Stimulated activated CD4-positive, alpha-beta T cell treated with anti-CD3 and anti-CD28 coated beads, Interleukin-4, amount 100 ng/mL, for 4 hours (primary cell): ENCODE measurements around the gene MTRF1L.

Source experiments
- DNase-seq, 2 experiments: peaks; one replicate each; pipeline ENCODE4 v3.0.0-alpha.2; 2020

The MTRF1L gene, protein sequence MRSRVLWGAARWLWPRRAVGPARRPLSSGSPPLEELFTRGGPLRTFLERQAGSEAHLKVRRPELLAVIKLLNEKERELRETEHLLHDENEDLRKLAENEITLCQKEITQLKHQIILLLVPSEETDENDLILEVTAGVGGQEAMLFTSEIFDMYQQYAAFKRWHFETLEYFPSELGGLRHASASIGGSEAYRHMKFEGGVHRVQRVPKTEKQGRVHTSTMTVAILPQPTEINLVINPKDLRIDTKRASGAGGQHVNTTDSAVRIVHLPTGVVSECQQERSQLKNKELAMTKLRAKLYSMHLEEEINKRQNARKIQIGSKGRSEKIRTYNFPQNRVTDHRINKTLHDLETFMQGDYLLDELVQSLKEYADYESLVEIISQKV

DNA sequence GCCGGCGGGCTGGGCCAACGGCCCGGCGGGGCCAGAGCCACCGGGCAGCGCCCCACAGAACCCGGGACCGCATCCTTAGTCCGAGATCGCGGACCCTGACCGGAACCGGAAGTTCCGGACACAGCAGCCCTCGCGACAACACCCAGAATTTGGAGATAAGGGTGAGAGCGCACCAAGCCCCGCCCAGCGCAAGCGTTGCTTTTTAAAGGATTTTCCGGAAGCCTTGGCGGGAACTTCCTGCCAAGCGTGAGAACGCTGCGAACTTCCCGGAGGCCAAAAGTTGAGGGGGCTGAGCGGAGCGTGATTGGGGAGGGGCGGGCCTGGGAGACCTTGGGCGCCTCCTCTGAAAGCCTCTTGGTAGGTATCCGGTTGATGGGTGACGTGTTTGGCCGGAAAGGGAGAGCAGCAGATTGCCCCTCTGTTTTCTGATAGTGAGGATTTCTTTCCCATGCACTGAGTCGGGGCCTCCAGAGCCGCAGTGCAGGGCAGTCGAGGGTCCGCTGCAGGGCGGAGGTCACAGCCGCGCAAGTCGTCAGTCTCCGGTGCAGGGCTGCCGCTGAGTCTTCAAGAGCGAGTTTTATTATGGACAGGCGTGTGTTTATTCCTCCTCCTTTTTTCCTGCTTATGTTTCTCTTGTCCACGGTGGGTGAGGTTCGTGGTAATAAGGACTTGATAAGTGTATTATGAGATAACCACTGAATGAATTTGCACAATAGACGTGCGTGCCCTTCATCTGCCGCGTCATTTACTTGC, at the start of gene MTRF1L:
Gene MTRF1L (minus strand): TSS at position 97 of the 753 bp plus-strand sequence. CDS start 24 bp downstream, at position 73.
- DNase-seq, result peak; percentile 83

DNA sequence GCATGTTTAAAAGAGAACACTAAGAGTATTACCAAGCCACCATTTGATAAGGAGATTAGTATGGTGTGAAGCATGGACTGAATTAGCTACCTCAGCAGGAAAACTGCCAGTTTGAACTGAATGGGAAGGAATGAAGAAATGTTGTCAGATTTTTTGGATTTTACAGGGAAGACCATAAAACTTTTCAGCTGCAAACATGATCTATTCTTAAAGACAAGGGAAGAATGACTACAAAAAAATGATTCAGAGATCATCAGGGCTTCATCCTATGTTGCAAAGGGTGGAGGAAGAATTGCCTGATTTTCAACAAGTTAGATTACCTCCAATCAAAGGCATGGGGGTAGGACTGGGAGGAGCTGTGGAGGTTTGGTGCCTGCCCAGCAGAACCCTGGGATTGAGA, 49.3 kb upstream of the MTRF1L start:
- DNase-seq, result no peak

DNA sequence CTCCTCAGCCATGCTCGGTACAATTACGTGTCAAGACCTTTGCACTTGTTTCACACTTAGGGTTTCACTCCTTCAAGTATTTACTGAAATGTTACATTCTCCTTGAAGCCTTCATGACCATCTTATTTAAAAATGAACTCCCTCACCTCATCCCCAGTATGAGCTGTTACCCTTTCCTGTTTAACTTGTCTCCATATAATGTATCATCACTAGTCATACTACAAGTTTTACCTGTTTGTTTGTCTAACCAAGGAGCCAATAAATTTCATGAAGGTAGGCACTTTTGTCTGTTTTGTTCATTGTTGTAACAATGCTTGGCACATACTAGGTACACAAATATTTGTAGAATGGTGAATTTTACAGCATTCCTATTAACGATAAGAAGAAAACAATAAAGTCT, 46.1 kb upstream of the MTRF1L start:
- no peak for DNase-seq

DNA sequence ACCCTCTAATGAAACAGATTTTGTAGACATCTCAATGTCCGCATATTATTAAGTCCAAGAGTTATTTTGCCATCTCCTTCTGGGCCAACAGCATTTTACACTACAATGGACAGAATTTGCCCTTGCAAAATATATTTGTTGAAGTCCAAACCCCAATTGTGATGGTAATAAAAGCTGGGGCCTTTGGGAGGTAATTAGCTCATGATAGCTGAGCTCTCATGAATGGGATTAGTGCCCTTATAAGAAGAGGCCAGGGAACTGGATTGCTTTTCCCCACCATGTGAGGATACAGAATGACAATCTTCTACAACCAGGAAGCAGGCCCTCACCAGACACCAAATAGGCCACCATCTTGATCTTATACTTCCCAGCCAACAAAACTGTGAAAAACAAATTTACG, 44.9 kb upstream of the MTRF1L start:
- no peak for DNase-seq

DNA sequence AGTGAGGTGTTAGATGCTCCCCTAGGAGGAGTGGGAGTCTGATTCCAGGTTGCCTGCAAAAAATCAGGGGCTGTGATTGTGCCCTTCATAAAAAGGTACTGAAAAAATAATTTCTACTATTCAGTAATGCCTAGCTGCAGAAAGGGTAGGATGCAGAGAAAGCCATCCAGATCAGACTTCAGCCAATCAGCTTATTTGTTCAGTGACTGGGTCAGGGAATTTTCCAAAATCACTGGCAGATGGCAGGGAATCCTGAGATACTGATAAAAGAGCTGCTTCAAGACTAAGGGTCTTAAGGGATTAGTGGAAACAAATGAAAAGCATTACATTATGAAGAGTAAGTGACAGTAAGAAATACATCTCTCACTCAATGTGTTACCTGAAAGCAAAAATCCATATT, 42.8 kb upstream of the MTRF1L start:
- DNase-seq, result no peak

DNA sequence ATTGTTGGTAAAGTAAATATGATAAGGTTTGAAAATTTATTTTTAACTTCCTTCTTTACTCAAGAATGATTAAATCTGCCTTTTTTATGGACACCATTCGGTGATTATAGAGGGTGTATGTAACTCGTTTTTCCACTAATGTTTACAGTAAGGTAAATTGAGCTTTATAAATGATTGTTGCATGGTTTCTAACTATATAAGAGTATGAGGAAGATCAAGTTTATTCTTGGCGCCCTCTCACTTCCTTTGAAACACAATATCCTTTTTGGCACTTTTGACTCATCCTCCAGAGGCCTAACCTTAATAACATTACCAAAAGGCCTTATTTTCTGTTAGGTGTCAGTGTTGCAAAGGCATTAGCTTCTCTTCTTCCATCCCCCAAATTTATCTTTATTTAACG, 41.8 kb upstream of the MTRF1L start:
- no peak for DNase-seq

DNA sequence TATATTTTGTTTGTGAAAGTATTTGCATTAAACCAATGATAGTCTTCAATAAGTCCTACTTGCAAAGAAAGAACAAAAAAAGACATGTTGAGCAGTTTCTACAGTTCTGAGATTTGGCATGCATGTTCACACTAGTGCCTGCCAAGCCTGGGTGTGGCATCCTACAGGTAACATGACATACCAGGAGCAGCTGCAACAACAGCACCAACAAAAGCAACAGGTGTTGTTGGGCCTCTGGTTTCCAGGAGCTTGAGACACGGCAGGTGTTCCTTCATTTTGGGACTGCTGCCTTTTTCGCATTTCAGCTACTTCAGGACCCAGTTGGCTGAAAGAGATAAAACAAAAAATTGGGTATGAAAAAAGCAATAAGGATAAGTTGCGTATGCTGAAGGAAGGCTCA, 41.2 kb upstream of the MTRF1L start:
- no peak for DNase-seq

DNA sequence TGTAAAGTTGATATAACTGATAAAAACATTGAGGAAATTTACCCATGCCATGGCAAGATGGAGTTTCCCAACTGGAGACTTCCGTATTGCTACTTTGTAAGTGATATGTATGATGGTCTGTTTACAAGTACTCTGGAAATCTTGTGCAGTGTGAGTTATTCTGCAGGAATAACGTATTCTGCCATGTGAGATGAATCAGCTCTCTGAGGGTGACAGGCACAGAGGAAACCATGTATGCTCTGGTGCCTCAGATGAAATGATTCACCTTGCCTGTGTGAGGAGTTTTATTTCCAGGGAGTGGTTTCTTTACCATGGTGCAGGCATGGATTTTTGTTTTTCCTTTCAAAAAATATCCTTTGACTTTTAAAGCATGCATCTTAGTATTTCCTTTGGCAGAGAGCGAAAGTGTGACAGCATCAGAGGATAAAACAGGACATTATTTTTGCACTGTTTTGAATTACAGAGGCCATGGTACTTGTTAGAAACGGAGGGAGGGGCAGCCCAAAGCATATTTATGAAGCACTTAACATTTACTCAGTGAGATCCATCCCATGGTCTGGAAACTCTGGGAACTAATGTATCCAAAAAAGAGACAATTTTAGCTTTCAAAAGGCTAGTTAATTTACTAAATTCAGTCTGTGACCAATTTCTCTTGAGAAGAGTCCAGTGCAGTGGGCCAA, 36.0 kb upstream of the MTRF1L start:
- no peak for DNase-seq

DNA sequence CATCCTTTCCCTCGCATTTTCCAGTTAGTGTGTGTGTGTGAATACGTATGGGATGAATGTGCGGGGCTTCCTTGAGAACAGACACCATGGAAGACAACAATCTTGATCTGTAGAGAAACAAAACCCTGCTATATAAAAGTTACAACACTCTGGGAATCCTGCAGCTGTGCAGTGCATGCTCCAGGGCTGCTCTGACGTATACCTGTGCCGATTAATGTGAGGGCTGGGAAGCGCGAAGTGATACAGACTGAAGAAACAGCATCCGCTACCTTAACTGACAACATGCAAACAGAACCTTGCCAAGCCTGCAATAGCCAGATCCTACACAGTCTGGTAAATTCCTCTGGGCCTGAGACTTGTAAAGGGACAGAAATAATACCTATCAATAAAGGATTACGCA, 31.6 kb upstream of the MTRF1L start:
- DNase-seq, result no peak

DNA sequence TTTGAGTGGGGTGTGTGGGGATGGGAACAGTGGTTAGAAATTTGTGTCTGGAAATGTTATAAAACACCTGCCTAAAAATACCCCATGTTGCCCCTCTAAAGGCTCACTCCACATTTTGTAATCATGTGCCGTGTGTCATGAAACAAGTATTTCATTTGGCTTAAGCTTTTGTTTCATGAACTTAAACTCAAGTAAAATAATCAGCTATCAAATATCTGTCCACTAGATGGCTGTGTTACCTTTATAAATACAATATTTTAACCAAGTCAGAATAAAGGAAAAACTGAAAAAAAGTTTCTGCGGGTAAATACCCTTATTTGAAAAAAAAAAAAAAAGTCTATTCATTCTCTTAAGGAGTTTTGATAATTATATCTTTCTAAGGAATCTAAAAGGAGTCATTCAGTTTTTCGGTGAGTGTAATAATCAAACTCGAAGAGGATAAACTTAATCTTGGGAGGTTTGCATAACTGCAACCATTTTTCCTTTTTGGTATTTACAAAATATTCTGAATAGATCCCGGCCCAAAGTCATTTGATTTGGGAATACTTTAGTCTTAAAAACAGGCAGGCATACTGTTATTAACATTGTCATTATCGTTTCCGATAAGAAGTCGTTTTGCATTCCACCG, 29.9 kb upstream of the MTRF1L start:
- DNase-seq, result no peak

DNA sequence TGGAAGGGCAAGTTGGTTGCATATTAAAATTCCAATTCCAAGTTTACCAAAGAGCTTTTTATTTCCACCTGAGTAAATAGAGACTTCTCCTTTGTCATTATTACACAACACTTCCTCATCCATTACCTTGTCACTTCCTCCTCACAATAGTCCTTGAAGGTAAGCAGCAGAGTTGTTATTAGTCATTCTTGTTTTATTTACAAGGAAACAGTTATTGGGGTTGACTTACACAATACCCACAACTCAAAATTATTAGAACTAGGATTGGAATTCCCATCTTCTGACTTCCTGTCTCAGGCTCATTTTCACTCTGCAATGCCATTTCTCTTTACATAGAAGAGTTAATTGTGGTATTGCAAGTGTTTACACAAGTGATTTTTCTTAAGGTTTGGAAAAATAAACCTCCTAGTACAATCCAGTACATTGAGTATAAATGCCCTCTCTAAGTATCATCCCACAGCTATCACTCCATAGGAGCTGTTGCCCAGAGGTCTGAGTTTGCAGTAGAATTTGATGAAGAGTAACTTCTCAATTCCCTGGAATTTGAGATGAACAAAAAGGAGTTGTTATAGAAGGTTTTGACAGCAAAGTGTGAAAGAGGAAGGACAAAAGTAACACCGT, 28.9 kb upstream of the MTRF1L start:
- DNase-seq, result no peak

DNA sequence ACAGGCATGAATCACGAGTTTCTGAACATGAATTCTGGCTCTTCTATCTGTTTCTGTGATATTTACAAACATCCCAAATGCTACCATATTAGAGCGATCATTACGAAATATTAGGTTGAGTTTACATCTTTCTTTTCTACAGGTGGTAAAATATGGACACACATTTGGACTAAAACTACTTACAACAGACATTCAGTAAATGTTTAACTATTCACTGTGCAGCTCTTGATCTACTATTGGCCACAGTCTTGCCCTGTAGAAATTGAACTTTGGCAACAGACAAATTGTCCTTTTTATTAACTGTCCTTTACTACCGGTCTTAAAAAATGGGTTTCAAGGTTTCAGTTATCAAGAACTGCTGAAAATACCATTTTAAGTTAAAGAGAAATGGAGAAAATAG, 26.5 kb upstream of the MTRF1L start:
- DNase-seq, result no peak

DNA sequence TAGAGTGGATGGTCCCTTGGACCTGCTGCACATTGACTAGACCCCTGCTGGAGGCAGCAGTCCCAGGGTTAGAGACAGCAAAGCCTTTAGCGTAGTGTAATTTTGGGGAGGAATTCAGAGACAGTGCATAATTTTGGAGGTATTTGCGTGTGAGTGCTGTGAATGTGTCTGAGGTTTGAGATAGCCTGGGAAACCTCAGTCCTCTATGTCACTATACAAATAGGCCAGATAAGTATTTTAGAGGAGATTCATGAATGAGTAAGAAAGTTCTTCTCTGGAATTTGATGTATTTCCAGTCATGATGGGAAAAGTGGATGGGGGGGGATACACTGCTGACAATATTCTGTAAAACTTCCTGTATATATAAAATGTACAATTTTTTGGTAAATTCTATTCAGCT, 25.8 kb upstream of the MTRF1L start:
- DNase-seq, result no peak

DNA sequence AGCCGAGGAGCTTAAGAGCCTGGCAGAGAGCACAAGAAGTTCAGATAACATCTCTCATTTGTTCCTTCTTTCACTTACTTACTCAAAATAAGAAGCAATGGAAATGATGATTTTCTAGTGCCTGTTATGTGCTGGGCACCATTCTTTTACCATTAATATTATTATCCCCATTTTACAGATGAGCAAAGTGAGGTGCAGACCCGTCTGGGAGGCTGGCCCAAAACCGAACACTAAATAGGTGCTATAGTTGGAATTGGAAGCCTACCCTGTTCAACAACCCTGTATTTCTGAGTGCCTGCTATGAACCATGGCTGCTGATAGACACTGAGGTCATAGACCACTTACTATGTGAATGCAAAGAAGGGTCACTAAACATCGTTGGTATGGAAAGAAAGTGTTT, 25.0 kb upstream of the MTRF1L start:
- no peak for DNase-seq

DNA sequence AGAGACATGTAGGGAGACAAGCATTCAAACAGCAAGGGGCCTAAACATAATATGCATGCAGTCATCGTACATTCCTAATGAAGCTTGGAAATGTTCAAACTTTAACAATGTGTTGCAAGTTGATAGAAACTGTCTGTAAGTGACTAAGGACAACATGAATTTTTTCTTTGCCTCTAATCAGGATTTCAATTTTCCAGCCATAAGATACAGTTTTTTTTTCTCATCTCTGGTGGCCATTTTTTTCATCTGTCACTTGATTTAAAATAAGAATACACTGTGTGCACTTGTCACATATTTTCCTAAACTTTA, 22.2 kb upstream of the MTRF1L start:
- DNase-seq, result no peak

DNA sequence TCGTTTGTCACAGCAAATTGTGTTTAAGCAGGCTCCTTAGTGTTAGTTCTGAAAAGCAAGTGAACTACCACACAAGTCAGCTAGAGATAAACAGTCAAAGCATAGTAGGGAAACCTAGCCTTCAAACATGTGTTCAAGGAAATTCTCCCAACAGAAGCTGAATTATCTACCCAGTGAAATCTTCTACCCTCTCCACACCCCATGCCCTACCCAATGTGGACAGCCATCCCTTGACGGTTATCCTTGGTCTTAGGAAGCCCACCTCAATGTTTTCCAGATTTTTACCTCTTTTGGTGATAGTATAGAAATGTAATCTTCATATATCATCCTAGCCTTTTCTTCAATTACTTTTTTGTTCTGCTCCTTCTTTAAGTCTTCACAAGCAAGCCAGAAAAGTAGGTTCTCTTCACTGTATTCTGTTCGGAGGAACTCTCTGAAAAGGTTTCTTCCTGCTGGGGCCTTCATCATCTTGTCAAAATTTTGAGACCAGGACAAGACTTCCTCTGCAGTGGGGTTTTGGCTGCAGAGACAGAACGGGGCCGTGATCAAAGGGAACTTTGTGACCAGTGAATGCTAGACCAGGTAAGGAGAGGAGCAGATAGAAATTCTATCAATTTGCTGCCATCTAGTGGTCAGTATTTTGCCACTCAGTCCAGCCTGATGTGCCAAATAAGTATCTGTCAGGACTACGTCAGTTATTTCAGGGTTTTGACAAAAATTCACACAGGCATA, 21.6 kb upstream of the MTRF1L start:
- peak; percentile 5 to 12 for DNase-seq

DNA sequence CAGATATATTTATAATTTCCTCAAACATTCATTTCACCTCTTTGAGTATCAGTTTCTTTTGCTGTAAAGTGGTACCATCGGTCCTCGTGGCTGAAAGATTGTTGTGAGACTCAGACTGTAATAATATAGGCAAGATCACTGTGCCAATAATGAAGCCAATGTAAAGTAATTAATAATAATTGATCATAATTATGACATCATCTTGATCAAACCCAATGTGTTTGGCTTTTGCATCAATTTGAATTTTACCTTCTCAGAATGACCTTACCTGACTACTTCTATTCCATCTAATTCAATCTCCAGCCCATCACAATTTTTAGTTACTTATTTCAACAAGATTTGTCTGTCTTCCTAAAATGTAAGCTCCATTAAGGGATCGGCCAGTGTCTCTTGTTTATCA, 15.8 kb upstream of the MTRF1L start:
- no peak for DNase-seq

DNA sequence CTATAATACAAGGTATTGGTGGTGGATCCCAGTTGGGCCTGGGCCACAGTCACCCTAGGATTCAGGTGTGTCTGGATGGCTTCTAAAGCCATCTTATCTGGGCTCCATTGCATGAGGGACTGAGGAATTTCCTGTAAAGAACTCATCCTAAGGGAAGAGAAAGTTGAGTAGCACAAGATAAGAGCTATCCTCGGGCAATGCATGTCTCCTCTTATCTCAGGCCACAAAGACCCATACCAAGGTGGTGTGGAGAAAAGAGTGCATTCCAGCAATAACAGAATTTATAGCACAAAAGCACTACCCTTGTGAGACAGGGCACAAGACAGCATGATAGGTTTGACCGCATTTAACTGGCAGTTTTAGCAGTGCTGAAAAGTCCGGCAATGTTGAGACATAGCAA, 14.3 kb upstream of the MTRF1L start:
- DNase-seq, result no peak

DNA sequence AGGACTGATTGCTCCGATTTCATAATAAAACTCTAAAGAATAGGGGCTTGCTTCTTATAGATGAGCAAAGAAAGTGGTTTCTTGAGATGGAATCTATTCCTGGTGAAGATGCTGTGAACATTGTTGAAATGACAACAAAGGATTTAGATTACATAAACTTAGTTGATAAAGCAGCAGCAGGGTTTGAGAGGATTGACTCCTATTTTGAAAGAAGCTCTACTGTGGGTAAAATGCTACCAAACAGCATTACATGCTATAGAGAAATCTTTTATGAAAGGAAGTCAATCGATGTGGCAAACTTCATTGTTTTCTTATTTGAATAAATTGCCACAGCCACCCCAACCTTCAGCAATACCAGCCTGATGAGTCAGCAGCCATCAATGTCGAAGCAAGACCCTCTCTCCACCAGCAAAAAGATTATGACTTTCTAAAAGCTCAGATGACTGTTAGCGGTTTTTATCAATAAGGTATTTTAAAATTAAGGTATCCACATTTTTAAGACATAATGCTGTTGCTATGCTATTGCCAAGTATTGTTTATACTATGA, 12.7 kb upstream of the MTRF1L start:
- DNase-seq, result no peak

DNA sequence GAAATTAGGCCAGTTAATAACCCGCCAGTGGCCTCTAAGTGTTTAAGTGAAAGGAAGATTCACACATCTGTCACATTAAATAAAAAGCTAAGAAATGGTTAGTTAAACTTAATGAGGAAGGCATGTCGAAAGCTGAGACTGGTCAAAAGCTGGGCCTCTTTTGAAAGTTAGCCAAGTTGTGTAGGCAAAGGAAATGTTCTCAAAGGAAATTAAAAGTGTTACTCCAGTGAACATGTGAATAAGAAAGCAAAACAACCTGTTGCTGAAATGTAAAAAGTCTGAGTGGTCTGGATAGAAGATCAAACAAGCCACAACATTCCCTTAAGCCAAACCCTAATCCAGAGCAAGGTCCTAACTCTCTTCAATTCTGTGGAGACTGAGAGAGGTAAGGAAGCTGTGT, 10.9 kb upstream of the MTRF1L start:
- no peak for DNase-seq

DNA sequence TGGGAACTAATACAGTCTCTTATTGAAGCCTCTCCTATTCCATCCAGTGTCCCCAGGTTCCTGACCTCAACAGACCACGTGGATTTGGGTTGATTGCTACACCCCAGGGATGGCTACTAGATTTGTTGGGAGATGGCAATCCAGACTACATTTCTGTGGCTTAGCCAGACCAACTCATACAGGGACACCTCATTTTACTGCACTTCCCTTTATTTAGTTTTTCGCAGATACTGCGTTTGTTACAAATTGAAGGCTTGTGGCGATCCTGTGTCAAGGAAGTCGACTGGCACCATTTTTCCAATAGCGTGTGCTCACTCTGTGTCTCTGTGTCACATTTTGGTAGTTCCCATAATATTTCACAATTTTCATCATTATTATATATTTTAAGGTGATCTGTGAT, 10.3 kb upstream of the MTRF1L start:
- DNase-seq, result no peak

DNA sequence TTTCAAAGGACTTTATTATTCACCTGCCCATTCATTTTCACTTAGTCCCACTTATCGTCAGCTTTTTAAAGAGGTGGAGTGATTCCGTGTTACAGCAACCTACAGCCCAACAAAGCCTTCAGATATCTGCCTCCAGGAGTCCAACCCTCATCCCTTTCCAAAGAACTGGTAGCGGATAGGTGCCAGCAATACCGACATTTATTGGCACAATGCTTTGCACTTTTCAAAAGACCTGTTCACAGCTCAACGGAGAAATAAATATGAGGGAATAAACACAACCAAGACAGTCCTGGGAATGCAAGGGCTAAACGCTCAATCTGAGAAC, 819 bp upstream of the MTRF1L start:
- no peak for DNase-seq
